HL-60 (cell line): ENCODE results near the gene TTC34.

Source experiments
- DNase-seq, 2 experiments: peaks; one replicate each; pipeline ENCODE4 v3.0.0-alpha.2; 2010 to 2020; ENCODE audit warnings: low read depth in 1 of 2, low spot score in 1 of 2
- H3K27ac ChIP-seq: fragments of 250-450 bp; sonication (Bioruptor Pico); replicated peaks from 2 replicates; pipeline ENCODE4 v1.5.1; 2020; ENCODE audit warnings: mild to moderate bottlenecking, moderate library complexity
- H3K27me3 ChIP-seq: fragments of 250-450 bp; sonication (Bioruptor Pico); 2 replicates; pipeline ENCODE4 v1.5.1; 2021; ENCODE audit warnings: mild to moderate bottlenecking, moderate library complexity; ENCODE audit not compliant: insufficient read depth, poor library complexity, severe bottlenecking
- H3K4me3 ChIP-seq: replicated peaks from 2 replicates; pipeline ENCODE4 v1.5.1; 2011; ENCODE audit warnings: mild to moderate bottlenecking, control low read depth, low read length; ENCODE audit not compliant: insufficient read depth
- CTCF ChIP-seq: IDR thresholded peaks from one replicate; pipeline ENCODE4 v1.5.1; 2011; ENCODE audit warnings: low read length, control low read depth, inconsistent platforms; ENCODE audit not compliant: insufficient read depth
- GABPA ChIP-seq: IDR thresholded peaks from 2 replicates; pipeline ENCODE4 v1.6.1; 2012; ENCODE audit warnings: low read depth
- POLR2AphosphoS5 ChIP-seq: IDR thresholded peaks from 2 replicates; pipeline ENCODE4 v1.6.1; 2012; ENCODE audit warnings: low read depth
- REST ChIP-seq: IDR thresholded peaks from 2 replicates; pipeline ENCODE4 v1.6.1; 2012; ENCODE audit warnings: low read depth; ENCODE audit not compliant: insufficient replicate concordance
- SPI1 ChIP-seq: IDR thresholded peaks from 2 replicates; pipeline ENCODE4 v1.6.1; 2012; ENCODE audit warnings: low read depth, mild to moderate bottlenecking, borderline replicate concordance

Gene TTC34

GRCh38 chr1:2826316-2826715 is 24.8 kb upstream of the TTC34 start:
- DNase-seq, result no peak
- Histone ChIP-seq H3K27ac (no peak overlapping the region), H3K27me3 (no peaks in the 10 kb centered on the region), H3K4me3 (no peak overlapping the region)
- TF ChIP-seq SPI1 (no peak), CTCF (no peak)

GRCh38 chr1:2825487-2826189 is 24.1 kb upstream of the TTC34 start:
- H3K4me3 ChIP-seq, result no peak overlapping the region
- no peaks in the 10 kb centered on the region for H3K27me3 ChIP-seq
- DNase-seq, result no peak
- TF ChIP-seq CTCF, result no peak
- no peak overlapping the region for H3K27ac ChIP-seq

GRCh38 chr1:2824999-2825398 is 23.5 kb upstream of the TTC34 start:
- no peak overlapping the region for H3K27ac ChIP-seq
- no peak for DNase-seq
- TF ChIP-seq GABPA, result no peak
- TF ChIP-seq CTCF, result no peak
- no peak for TF ChIP-seq SPI1
- no peak for TF ChIP-seq POLR2AphosphoS5
- TF ChIP-seq REST, result no peak
- H3K27me3 ChIP-seq, result no peaks in the 10 kb centered on the region
- no peak overlapping the region for H3K4me3 ChIP-seq

GRCh38 chr1:2823921-2824610 is 22.6 kb upstream of the TTC34 start:
- H3K4me3 ChIP-seq, result no peak overlapping the region
- TF ChIP-seq GABPA (no peak), POLR2AphosphoS5 (no peak), REST (no peak), SPI1 (no peak), CTCF (no peak)

More at GRCh38 chr1:2823921-2824610, 22.6 kb upstream of the TTC34 start:
- Histone ChIP-seq H3K27me3 (no peaks in the 10 kb centered on the region), H3K27ac (no peak overlapping the region)
- DNase-seq, result no peak
